22Rv1 (cell line): Measurements from ENCODE around the gene TTYH1.

Experiments used
- H3K27ac ChIP-seq: fragments of 450-650 bp; 2 replicates; pipeline ENCODE4 v1.5.1; 2017
- CTCF ChIP-seq: fragments of 450-650 bp; IDR thresholded peaks from 2 replicates; pipeline ENCODE4 v1.5.1; 2017; ENCODE audit warnings: mild to moderate bottlenecking
- ZFX ChIP-seq: fragments of 450-650 bp; IDR thresholded peaks from 2 replicates; pipeline ENCODE4 v1.6.1; 2017; ENCODE audit warnings: antibody characterized with exemption, borderline replicate concordance

TTYH1 gene

DNA sequence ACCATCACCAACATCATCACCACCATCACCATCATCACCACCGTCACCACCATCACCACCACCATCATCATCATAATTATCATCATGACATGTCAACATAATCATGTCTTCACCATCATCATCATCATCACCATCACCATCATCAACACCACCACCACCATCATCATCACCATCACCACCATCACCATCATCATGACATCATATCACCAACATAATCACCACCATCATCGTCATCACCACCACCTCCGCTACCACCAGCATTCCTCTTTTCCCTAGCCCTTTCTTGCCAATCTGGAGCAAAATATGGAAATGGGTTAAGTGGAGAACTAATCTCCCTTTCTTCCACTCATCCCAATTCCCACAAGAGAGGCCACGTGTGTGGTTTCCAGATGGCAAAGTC, 1.1 kb upstream of the TTYH1 start:
- H3K27ac ChIP-seq, result no peak overlapping the region
- no peak for TF ChIP-seq ZFX
- TF ChIP-seq CTCF, result no peak

- no peak overlapping the region for H3K27ac ChIP-seq
- TF ChIP-seq ZFX (no peak), CTCF (no peak)
Measured at GRCh38 chr19:54415901-54416673, 823 bp downstream of the TTYH1 start.

GRCh38 chr19:54416695-54417491, 1.6 kb downstream of the TTYH1 start:
- no peak for TF ChIP-seq CTCF
- no peak for TF ChIP-seq ZFX
- H3K27ac ChIP-seq, result no peak overlapping the region

DNA sequence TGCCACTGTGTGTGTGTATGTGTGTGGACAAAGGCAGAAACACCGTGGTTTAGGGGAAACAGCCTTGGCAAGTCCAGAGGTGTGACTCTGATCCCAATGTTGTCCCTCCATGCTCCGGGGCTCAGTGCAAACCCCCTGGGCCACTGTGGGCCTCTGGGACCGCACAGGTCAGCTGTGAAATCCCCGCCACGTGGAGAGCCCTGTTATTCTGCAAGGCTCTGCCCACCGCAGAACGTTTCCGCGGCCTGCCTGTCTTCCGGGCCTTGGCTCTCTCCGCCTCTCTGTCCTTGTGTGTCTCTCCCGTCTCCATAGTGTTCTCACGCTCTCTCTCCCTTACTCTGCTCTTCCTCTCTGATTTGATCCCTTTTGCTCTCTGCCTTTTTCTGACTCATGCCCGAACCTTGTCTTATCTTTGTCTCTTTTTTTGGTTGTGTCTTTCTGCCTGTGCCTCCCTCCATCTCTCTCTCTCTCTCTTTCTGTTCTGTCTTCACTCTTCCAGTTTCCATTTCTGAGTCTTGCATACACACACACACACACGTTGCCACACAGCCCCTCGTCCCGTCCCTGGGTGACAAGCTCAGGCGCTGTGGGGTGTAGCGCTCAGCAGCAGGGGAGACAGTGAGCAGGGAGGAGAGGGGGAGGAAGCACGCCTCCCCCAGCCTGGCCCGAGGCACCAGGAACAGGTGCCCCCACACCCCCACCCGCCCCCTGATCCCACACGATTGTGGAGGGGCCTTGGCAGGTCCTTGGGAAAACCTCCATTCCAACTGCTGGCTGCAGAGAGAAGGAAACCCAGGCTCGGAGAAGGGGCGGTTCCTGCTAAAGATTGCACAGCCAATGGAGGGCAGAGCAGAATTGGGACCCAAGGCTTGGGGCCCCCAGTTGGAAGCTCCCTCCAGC, 3.0 kb downstream of the TTYH1 start:
- TF ChIP-seq CTCF (no peak), ZFX (no peak)
- H3K27ac ChIP-seq, result no peak overlapping the region

GRCh38 chr19:54418930-54419800, 3.9 kb downstream of the TTYH1 start:
- no peak for TF ChIP-seq CTCF
- no peak for TF ChIP-seq ZFX
- no peak overlapping the region for H3K27ac ChIP-seq

DNA sequence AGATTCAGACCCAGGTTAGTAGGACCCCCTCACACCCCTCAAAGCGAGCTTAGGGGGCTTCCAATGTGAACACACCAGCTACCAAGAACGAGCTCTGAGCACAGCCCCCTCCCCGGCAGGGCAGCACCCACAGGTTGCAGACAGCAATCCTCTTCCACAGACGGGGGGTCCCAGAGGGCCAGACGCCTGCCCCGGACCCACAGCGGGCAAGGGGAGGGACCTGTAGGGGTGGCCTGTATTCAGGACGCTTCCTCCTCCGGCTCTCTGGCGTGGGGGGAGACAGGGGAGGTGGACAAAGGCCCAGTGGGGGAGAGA, 4.8 kb downstream of the TTYH1 start:
- no peak for TF ChIP-seq ZFX
- no peak for TF ChIP-seq CTCF
- H3K27ac ChIP-seq, result no peak overlapping the region
